Measurements from ENCODE around the gene CREB3L1.
A peak's percentile ranks its signal among the peaks of the same experiment; 100 is the strongest.

CREB3L1 gene, protein sequence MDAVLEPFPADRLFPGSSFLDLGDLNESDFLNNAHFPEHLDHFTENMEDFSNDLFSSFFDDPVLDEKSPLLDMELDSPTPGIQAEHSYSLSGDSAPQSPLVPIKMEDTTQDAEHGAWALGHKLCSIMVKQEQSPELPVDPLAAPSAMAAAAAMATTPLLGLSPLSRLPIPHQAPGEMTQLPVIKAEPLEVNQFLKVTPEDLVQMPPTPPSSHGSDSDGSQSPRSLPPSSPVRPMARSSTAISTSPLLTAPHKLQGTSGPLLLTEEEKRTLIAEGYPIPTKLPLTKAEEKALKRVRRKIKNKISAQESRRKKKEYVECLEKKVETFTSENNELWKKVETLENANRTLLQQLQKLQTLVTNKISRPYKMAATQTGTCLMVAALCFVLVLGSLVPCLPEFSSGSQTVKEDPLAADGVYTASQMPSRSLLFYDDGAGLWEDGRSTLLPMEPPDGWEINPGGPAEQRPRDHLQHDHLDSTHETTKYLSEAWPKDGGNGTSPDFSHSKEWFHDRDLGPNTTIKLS

DNA sequence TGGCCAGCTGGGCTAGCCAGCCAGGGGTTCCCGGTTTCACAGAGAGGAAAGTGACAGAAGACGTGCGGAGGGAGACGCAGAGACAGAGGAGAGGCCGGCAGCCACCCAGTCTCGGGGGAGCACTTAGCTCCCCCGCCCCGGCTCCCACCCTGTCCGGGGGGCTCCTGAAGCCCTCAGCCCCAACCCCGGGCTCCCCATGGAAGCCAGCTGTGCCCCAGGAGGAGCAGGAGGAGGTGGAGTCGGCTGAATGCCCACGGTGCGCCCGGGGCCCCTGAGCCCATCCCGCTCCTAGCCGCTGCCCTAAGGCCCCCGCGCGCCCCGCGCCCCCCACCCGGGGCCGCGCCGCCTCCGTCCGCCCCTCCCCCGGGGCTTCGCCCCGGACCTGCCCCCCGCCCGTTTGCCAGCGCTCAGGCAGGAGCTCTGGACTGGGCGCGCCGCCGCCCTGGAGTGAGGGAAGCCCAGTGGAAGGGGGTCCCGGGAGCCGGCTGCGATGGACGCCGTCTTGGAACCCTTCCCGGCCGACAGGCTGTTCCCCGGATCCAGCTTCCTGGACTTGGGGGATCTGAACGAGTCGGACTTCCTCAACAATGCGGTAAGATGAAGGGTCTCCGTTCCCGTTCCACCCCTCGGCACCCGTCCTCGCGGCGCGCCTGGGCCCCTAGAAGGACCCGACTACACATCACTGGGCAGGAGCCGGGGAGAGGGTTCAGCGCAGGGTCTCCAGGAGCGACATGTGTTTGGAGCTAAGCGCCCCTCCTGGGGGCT is at the start of gene CREB3L1:
Gene CREB3L1, plus strand, starts transcription at position 41 of the 765 bp plus-strand sequence. Its CDS starts 450 bp downstream, at position 491.
- DNase-seq (ENCODE audit: low read depth): no peak

DNA sequence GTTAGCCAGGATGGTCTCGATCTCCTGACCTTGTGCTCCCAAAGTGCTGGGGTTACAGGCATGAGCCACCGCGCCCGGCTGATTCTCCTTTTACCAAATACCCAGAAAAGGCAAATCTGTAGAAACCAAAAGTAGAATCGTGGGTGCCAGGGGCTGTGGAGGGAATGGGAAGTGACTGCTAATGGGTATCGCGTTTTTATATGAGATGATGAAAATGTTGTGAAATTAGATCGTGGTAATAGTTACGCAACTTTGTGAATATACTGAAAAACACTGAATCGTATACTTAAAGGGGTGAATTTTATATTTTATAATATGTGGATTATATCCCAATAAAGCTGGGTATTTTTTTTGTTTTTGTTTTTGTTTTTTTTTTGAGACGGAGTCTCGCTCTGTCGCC is 48.2 kb upstream of the CREB3L1 start:
- no peak for DNase-seq (ENCODE audit: low read depth)

DNA sequence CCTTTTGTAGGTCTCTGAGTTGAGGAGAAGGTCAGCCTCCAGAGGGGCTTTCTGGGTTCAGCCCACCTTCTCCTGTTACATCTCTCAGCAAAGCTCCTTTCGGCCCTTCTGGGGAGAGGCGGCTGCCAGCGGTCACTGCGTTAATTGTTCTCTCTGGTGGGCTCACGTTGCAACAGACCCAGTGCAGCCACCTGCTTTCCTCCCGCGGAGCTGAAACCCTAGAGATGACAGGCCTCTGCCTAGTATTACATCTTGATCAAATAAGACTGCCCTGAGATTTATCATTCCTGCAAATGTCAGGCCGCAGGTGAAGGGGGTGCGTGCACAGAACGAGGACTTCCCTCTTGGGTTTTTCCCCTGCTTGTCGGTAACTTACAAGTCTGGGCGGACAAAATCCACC is 43.2 kb upstream of the CREB3L1 start:
- DNase-seq (ENCODE audit: low read depth): no peak

DNA sequence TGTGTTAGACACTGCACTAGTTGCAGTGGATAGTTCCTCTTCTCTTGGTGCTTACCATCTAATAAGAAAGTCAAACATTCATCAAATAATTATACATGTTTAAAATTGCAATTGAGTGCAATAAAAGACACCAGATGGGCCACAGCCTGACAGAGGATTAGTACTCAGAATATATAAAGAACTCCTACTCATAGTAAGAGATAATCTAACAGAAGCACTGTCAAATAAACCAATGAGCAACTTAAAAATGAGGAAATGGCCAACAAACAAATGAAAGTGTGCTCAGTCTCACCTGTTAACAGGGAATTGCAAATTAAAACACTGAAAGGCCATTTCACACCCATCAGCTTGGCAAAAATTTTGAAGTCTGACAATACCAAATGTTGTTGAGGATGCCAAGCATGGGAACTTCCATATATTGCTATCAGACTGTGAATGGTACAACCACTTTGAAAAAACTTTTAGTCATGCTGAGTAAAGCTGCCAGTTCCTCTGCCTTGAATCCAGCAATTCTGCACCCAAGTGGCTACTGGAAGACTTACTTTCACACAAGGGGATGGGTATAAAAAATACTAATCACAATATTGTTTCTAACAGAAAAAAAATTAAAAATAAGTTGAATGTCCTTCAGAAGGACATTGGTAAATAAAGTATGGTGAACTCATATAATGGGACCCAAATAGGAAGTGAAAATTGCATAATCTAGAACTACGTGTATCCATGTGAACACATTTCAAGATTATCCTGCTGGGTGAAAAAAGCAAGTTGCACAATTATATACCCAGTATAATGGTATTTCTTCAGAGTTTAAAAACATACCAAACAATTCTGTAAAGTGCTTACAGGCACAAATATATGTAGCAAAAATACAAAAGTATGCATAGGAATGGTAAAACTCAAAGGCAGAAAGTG is 41.4 kb upstream of the CREB3L1 start:
- no peak for DNase-seq (ENCODE audit: low read depth)

DNA sequence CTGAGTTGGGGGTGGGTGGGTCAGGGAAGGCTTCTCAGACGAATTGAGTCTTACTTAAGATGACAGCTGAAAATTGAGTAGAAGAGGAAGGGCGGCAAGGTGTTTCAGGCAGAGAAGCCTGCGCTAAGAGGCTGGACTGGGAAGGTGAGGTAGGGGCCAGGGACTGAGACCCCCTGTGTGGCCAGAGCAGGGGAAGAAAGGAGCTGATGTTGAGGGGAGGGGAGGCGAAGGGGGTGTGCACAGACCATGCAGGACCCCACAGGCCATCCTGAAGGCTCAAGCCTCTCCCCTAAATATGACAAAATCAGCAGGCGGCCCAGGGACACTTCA is 40.6 kb upstream of the CREB3L1 start:
- no peak for DNase-seq (ENCODE audit: low read depth)

DNA sequence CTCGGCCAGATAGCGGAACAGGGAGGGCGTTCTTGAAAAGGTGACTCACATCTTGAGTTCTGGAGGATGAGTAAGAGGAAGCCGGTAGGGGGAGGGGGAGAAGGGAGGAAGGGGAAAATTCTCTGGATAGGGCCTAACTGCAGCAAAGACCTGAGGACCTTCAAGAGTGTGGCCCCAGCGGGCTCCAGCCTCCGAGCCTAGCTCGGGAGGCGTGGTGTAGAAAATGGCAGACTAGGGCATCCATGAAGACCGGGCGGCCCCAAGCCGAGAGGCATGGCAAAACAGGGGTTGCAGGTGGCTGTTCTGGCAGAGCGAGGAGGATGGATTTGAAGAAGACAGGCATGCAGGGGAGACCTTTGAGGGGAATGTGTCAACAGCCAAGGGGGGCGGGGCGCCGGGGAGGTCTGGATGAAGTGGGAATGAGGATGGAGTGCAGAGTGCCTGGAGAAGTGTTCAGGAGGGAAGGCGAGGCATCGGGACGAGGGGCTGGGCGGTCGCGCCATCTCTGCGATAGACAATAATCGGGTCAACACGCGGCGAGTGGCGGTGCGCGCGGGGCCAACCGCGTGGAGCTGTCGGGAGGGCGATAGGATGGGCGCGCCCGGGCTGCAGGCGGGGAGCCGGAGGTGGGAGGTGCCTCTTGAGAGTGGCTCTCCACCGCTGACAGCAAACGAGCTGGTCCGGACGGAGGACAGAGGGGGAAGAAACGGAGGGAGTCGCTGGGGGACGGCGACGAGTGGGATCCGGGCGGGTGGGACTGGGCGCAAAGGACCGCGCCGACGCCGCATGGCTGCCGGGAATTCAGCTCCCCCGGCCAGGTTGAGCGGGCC is 40.0 kb upstream of the CREB3L1 start:
- DNase-seq (ENCODE audit: low read depth): no peak

DNA sequence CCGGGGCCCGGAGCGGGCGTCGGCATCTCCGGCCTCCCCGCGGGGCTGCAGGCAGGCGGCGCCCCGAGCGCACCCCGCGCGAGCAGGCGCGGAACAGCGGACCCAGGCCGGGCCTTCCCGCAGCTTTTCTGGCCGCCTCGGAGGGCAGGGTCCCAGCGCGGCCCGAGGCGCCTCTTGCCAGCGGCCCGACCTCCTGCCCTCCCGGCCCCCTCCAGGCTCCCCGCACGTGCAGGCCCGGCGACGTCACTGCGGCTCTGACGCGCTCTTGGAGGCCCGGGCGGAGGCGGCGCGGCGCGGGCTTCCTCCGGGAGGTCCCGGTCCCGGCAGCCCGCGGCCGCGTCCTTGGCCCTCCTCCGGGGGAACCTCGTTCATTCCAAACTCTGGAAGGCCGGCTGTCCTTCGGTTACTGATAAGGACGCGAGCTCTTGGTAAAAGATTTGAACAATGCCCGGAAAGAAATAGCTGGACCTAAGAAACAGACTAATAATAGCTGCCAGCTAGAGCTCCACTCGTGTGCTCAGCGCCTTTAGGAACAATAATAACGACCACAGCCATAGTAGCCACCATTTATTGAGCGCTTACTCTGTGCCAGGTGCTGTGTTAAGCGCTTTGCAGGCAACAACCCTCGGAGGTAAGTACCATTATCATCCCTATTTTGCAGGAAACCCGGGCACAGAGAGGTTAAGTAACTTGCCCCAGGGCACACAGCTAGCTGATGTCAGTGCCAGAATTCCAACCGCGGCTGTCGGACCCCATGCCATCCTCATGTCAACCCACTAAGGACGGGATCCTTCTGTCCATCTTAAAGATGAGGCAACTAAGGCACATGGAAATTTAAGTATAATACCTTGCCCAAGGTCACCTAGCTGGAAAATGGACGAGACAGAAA is 39.1 kb upstream of the CREB3L1 start:
- peak; percentile 33 for DNase-seq (ENCODE audit: low read depth)

DNA sequence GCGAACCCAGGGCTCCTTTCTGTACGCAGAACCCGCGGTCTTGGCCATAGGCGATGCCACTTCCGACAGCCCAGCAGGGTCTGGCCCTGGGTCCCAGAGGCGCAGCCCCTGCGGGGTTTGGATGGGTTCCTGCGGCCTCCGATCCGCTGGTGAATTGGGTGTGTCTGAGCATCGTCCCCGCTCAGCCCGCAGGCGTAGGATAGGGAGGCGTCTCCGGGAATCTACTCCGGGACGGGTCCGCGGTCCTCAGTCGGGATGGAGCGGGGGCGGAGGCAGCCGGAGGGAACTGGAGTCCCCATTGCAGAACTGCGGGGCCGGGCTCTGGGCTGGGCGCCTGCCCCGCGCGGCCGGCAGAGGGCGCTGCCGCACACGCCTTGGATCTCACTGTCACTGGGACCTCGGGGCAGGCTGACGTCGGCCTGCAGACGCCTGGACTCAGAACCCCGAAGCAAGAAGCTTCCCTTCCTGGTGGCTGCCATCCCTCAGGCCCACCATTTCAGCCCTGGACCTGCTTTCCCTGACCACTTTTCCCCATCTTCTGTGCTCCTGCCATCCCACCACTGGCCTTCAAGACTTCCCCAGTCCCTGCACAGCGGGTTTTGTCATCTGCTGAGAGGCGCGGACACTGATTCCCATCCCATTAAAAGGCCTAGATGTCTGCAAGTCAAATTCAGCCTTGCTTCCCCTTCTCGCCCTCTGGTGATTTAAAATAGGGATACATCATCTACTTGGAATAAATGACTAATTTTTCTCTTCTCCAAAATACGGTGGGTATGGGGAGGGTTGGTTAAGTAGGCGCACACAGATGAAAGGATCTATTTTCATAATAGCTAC is 38.3 kb upstream of the CREB3L1 start:
- DNase-seq (ENCODE audit: low read depth): peak; percentile 69

DNA sequence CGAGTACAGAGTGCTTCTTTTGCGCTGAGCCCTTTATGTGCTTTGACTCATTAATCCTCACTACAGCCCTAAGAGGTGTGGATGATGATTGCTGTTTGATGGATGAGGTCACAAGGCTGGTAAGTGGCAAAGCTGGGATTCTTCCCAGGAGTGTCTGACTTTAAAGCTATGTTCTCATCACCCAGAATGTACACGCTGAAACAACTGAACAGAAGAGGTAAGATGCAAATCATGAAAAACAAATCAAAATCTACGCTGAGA is 37.7 kb upstream of the CREB3L1 start:
- DNase-seq (ENCODE audit: low read depth): no peak

DNA sequence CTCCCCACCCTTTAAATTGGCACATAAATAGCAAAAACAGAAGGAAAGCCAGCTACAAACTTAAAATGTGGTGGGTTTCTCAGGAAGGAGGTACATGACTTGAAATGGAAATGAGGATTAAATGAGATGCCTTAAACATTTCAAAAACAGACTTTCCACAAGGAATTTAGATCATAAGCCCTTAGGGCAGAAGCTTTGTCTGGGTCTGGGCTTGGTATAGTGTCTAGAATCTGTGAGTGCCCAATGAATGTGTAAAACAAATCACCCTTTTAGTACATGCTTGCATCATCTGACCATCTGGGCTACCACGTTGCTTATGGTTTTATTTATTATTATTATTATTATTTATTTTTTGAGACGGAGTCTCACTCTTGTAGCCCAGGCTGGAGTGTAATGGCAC is 37.1 kb upstream of the CREB3L1 start:
- no peak for DNase-seq (ENCODE audit: low read depth)

DNA sequence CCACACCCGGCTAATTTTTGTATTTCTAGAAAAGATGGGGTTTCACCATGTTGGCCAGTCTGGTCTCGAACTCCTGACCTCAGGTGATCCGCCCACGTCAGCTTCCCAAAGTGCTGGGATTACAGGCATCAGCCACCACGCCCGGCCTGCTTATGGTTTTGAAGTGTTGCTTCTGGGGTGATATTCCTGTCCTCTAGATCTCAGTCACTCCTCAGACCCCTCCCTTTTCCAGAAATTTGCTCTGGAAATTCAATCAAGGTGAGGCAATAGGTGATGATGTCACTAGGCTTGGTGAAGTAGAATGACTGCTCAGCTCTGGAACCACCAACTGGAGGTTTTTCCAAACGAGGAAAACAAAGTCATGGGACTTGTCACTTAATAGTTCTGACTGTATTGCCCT is 36.6 kb upstream of the CREB3L1 start:
- DNase-seq (ENCODE audit: low read depth): no peak

DNA sequence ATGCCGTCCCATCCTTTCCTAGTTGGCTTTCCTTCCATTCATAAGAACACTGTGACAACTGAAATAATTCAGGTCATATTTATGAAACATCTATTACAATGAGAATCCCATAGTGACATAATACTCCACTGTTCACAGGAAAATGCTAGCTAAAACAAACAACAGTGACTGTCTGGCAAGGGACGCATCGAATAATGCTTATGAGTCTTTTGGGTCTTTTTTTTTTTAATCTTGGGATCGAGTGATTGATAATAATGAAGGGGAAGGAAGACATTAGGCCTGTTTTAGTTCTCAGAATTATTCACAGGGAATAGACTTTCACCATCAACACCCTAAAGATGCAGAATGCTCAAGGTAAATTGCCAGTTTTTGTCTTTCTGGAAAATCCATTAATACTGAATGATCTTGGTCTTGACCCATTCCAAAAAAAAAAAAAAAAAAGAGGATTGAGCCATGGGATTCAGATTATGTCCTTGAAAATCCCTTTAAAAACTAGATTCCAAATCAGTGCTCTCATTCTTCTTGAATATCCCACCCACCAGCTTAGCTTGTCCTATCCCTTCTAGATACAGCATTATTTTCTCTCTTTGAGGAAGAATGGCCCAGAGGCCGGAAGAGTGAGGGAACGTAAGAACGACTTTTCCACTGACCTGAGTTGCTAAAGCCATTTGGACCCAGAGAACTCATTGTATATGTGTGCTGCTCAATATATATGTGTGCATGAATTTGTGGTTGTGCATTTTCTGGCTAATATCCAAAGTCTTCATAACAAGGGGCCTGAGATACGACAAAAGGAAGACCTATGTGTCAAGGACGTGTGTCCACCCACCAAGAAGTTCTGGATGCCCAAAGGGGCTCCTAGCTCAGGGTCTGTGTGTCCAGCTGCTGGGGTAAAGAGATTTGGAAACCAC is 35.2 kb upstream of the CREB3L1 start:
- no peak for DNase-seq (ENCODE audit: low read depth)

DNA sequence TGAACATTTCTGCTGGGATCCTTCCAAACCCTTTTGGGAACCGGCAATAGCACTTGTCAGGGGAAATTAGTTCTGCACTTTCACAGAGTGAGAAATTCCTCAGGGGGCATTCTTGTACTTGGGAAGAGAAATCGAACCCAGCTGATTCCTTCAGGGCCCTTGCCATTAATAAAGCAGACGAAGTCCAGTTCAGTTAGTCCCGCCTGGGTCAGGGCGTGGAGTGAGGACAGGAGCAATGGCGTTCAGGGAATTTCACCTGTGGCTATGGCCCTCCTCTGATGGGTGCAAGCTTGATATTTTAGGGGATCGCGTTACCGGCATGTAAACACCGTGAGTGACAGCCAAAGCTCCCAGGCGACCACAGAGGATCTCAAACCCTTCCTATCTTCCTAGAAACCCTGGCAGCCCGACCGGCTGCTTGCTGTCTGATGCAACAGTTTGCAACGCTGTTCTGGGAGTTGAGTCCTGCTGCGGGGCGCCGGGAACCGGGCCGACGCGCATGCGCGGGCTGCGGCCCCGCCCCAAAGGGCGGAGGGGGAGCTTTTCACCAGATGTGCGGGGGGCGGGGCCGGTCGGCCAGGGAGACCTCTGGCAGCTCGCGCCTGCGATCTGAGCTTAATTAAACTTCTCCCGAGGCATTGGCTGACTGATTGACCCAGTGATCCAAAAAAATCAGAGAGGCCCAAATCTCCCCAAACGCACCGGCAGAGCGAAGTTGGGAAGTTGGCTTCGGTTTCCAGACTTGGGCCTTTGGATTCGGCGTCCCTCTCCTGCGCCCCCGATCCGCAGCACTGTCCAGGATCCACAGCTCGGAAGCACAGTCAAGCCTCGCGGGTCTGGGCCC is 34.3 kb upstream of the CREB3L1 start:
- DNase-seq (ENCODE audit: low read depth): peak; percentile 87

DNA sequence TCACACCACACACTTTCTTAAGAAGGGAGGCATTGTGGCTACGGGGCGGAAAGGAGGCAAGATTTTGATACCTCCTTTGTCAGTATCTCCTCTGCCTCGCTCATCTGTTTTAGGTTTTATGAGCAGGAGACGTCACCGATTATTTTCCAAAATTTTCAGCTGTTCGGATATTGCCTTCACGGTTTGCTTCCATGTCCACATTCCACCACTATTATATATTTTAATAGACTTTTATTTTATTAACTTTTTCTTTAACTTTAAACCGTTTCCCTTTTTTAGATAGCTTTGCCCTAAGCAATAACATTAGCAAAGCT is 33.7 kb upstream of the CREB3L1 start:
- DNase-seq (ENCODE audit: low read depth): no peak

DNA sequence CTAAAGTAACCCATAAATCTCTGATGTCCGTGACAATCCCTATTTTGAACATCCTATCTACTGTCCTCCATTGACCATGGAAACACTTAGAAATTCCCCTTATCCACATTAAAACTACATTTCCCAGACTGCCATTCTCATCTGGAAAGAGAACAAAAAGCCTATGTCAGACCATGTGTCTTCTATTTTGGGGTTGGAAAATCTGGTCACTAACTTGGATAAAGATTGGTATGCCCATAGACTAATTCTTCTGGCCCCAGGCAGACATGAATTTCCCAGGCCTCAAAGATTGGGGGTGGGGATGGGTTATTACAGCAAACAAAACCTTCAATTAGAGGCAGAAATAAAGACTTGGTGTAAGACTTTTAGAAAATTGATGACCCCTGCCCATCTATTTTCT is 30.9 kb upstream of the CREB3L1 start:
- no peak for DNase-seq (ENCODE audit: low read depth)

DNA sequence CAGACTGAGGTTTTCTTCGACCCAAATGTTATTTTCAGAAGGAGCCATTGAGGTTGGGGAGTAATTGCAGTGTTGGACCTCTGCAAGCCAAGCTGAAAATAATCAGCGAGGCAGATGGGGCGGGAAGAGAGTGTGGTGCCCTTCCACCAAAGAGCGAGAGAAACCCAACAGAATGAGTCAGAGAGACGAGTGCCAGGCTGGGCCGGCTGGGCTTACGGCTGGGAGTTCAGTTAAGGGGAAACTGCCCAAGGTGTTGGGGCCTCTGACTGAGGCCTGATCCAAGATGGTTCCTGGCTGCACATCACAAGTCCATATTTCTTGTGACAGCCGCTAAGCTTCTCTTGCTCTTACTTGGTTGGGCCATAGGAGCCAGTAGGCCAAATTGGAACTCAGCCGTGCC is 30.4 kb upstream of the CREB3L1 start:
- DNase-seq (ENCODE audit: low read depth): no peak

DNA sequence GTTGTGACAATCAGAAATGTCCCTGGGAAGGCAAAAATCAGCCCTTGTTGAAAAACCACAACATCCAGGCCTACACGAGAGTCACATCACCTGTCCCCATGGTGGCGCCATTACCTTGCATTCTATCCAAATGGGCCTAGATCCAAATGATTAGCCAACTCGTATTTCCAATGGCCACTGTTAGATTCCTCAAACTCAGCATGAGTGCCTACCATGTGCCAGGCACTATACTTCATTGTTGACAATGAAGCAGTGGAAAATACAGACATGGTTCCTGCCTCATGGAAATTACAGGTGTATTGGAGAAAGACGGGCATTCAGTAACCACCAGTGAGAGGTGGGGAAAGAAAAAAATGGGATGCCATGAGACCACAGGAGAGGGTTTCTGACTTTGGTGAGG is 29.8 kb upstream of the CREB3L1 start:
- DNase-seq (ENCODE audit: low read depth): no peak
